Activated CD4-positive, alpha-beta T cell treated with anti-CD3 and anti-CD28 coated beads, Interleukin-2, amount 50 U/mL, for 48 hours (primary cell): ENCODE results near the gene SOX10.

Experiments
- DNase-seq, 2 experiments: peaks; one replicate each; pipeline ENCODE4 v3.0.0-alpha.2; 2020

The SOX10 gene

DNA sequence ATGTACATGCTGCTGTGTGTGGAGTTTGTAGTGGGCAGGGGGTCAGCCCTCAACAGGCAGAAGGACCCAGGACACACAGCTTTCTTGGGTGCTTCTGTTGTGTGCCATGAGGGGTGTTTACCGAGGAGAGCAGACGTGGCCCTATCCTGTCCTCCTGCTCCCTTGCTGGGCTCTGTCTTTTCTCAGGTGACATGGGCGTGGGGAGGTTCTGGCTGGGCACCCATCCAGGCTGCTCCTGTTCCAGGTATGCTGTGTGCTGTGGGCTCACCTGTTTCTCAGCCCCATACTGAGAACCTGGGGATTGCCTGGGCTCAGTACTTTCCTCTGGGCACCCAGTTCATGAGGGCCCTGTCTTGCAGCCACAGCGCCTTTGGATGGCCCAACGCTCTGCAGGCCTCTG is 55.0 kb downstream of the SOX10 start:
- no peak for DNase-seq

DNA sequence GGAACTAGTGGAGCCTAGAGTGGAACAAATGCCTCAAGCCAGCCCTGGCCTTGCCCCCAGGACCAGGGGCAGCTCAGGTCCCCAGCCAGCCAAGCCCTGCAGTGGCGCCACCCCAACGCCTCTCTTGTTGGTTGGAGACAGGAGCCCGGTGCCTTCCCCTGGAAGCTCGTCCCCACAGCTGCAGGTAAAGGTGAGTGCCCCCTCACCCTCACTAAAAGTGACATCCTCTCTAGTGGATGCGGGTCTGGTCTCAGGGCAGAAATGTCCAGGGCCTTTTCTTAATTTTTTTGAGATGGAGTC is 56.8 kb downstream of the SOX10 start:
- no peak for DNase-seq

DNA sequence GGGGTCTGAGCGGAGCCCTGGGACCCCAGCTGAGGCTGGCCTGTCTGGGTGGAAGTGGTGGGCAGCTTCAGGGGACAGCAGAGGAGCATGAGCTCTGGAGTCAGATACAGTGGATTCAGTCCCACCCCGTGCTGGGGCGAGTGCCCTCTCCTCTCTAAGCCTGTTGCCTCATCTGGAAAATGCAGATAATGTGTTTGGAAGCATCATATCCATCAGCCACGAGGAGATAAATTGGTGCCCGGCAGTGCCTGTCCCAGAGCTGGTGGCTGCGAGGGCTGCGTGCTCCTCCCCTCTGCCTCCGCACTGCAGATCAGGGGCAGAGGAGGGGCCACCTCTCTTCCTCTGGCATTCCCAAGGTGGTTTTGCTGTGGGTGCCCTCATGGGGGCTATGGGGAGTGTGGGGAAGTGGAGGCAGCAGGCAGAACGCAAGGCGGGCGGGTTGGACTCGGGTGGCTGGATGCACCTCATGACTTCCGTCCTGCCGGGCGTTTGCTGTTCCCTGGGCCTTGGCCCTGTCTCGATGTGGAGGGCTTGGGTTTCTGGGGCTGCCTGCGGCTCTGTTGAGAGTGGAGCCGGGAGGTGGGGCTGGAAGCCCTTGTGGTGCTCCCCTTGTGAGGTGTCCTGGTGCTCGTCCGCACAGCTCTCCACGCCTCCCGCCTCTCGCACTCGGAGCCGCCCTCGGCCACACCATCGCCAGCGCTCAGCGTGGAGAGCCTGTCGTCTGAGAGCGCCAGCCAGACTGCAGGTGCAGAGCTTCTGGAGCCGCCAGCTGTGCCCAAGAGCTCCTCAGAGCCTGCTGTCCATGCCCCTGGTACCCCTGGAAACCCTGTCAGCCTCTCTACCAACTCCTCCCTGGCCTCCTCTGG is 57.4 kb downstream of the SOX10 start:
- DNase-seq: no peak

DNA sequence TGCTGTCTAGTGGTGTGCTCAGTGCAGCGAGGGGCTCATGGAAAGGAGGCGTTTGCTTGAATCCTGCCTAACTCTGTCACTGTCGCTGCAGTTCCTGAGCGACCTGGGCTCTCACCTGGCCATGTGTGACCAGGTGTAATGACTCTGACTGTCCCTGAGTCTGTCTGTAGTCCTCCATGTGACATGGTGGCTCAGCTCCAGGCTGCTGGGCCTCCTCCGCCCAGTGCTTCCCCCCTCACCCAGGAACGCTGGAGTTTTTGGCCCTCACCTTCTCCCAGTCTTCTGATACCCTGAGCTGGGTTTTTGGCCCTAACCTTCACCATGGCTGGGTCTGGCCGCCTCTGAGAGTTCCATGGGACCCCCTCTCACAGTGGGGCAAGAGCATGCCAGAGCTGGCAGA is 58.0 kb downstream of the SOX10 start:
- DNase-seq: no peak

DNA sequence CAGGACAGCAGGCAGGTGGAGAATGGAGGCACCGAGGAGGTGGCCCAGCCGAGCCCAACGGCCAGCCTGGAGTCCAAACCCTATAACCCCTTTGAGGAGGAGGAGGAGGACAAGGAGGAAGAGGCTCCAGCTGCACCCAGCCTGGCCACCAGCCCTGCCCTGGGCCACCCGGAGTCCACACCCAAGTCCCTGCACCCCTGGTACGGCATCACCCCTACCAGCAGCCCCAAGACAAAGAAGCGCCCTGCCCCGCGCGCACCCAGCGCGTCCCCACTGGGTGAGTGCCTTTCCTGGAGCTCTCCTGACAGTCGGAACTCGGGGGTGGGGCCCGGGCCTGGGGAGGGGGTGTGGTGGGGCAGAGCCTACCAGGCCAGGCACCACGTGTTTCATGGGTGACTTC is 58.6 kb downstream of the SOX10 start:
- no peak for DNase-seq

DNA sequence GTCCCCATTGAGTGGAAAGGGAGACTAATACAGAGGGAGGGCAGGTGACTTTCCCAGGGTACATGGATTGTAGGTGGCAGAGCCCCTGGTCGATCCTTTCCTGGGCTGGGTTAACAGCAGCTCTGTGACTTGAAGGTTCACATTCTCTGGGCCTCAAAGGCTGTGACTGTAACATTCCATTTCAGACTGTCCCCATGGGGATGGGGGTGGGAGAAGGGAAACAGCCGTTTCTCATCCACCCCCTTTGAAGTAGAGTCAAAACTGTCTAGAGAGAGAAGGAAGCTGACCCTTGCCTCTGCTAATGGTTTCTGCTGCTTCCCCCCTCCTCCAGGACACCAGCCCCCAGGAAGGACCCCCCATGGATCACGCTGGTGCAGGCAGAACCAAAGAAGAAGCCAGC is 59.0 kb downstream of the SOX10 start:
- DNase-seq: no peak

DNA sequence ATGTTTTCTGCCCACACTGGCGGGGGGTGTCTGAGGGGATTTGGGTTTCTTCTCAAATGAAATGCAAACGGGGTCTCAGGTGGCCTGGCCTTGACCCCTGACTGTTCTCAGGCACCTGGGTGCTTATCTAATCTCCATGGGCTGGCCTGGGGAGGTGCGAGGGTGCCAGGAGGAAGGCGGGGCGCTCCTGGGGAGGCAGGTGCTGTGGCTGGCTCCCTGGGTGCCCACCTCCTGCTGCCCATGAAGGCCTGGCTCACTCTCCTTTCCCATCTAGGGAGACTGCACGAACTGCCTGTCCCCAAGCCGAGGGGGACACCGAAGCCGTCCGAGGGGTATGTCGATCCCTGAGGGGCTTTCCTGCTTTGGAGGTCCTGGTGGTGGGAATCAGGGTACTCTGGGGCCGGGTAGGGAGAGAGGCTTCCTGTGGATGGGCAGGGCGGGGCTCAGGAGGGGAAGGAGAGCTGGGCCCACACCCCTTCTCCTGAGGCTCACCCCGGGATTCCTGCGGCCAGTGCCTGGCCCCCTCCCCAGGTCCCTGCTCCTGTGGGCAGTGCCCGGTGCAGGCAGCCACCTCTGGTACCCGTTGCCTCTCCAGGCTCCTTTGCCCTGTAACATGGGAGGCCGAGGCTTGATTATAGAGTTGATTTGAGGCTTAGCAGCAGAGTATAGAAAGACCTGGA is 59.8 kb downstream of the SOX10 start:
- DNase-seq: no peak

DNA sequence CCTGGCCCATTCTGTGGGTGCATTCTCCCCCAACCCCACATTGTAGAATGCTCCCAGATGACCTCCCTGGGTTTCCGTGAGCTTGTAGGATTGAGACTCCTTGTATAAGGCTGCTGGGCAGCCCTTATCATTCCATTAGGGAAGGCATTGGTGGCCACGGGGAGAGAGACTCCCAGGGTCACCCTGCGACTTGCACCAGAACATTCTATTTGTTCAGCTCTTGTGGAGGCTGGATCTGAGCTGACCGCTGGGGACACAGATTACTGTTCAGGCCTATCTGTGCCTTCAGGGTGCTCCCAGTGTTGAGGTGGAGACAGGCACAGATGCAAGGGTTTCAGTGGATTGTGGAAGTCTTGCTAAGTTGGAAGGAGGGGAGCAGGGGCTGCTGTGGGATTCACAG is 60.4 kb downstream of the SOX10 start:
- DNase-seq: no peak
